ENCODE measurements around the gene LRRN2. TPM values are rescaled to one million over a fixed set of nuclear protein-coding genes. Genes with fewer than 3 reads are reported as not detected.

Gene LRRN2
- total and polyA plus RNA-seq, 2 of the 8 experiments (the other 6 are each of a cell fraction or from before 2014, with no cell fraction given) = 1.8 to 2.3 TPM

DNA sequence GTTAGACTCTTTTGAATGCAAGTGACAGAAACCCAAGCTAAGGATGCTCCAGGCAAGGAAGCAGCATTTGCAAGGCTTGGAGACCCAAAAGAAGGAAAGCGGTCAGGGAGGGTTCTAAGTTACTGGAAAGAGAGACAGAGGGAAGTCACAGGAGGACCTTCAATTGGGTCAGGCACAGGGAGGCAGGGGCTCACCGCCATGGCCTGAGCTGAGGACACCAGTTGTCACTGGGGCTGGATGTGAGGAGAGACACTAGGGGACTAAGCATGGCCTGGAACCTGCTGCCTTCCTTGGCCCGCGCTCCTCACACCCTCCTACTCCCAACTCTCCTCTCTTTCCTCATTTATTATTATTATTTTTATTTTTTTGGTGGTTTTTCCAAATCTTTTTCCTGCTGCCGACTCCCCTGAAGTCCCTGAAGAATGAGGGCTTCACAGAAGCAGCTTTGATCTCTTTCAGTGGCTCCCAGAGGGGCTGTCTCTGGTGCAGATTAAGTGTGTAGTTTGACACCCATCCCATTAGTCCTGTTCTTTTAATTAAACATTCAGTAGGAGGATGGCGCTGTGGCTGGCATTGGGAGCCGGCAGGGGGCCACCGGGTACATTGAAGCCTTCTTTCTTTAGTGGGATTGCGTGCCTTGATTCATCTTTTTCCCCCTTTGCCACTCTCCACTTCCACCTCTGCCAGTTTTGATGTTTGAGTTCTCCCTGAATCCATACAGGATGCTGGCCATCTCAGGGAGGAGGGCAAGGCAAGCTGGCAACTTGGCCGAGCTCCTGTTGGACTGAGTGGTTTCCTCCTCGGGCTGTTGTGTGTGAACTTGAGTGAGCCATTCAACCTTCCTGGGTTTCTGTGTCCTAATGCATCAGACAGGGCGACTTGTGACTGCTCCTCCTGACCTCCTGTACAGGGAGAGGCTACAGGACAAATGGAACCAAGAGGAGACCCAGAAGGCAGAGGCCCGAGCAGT lies 110.0 kb downstream of the LRRN2 start:
- Histone ChIP-seq H3K9ac (replicated peaks in 1 of 4; ENCODE audit: extremely low read depth in 1 of 4, low read depth in 3 of 4, low read length in 3 of 4) (no peak overlapping the region), H3K4me1 (replicated peaks in 1 of 4; ENCODE audit: control insufficient read depth in 3 of 4, insufficient read depth in 4 of 4, low read length in 3 of 4) (peaks cover 30 to 58% (median 40%) of the 10 kb centered on the region in 4 experiments), H3K27ac (ENCODE audit: low read depth, low read length) (no peak overlapping the region), H3K18ac (ENCODE audit: extremely low read depth, low read length) (peak overlapping the region; percentile 53), H3K23ac (ENCODE audit: insufficient read length) (no peak overlapping the region), H3K14ac (ENCODE audit: insufficient read length) (no peak overlapping the region), H3K79me1 (ENCODE audit: low read depth, low read length) (no peaks in the 10 kb centered on the region), H2BK15ac (ENCODE audit: low read length) (peak overlapping the region; percentile 75; the same call in 1 of the 2 replicates), H3K4ac (replicated peaks; ENCODE audit: insufficient read length, low read depth, low read length) (no peak overlapping the region), H2AK5ac (ENCODE audit: low read depth, low read length) (peak overlapping the region; percentile 87; the same call in 1 of the 2 replicates), H2BK20ac (ENCODE audit: low read length) (peak overlapping the region; percentile 92), H4K20me1 (replicated peaks in 1 of 2; ENCODE audit: control insufficient read depth in 1 of 2, insufficient read depth in 2 of 2, low read length in 2 of 2) (peaks cover 0 to 4% of the 10 kb centered on the region in 2 experiments), H3K36me3 (ENCODE audit: control insufficient read depth in 2 of 4, insufficient read depth in 4 of 4, low read length in 3 of 4) (no peaks in the 10 kb centered on the region), H4K91ac (replicated peaks; ENCODE audit: insufficient read length, low read length) (peak overlapping the region; percentile 54), H2BK5ac (ENCODE audit: low read depth, low read length) (peak overlapping the region; percentile 74; the same call in 1 of the 2 replicates), H2BK12ac (ENCODE audit: low read depth, low read length) (peak overlapping the region; percentile 80; the same call in 1 of the 2 replicates), H3K79me2 (ENCODE audit: control insufficient read depth in 1 of 2, insufficient read depth in 2 of 2, low read length in 2 of 2) (no peaks in the 10 kb centered on the region), H3K4me3 (ENCODE audit: extremely low read depth in 1 of 4, insufficient read depth in 2 of 4, low read depth in 3 of 4, low read length in 4 of 4) (peak overlapping the region in 3 of 4 experiments; percentile 7 to 30 (median 23); a peak in 3 of 8 replicates), H2AFZ (ENCODE audit: low read length) (no peak overlapping the region), H4K8ac (ENCODE audit: extremely low read depth, insufficient read depth, low read length) (no peak overlapping the region), H3K23me2 (ENCODE audit: low read depth, low read length) (no peaks in the 10 kb centered on the region), H3K4me2 (ENCODE audit: insufficient read depth in 1 of 2, low read depth in 2 of 2, low read length in 2 of 2) (peak overlapping the region; percentile 55 to 64), H2BK120ac (replicated peaks; ENCODE audit: low read depth, low read length) (no peak overlapping the region), H3K56ac (replicated peaks; ENCODE audit: insufficient read length, low read depth, low read length) (no peak overlapping the region), H4K5ac (ENCODE audit: insufficient read length, low read depth, low read length) (peak overlapping the region; percentile 0), H3K9me3 (ENCODE audit: insufficient read depth in 2 of 2, low read depth in 1 of 2, low read length in 1 of 2) (no peaks in the 10 kb centered on the region), H3K27me3 (replicated peaks in 1 of 4; ENCODE audit: control insufficient read depth in 3 of 4, extremely low read depth in 1 of 4, insufficient read depth in 3 of 4, low read length in 3 of 4) (peaks cover 0 to 12% (median 4%) of the 10 kb centered on the region in 4 experiments; a peak in 3 of 7 replicates)
- 77% methylated on average over 13 of the region's 13 CpGs; no CpG with 5 or more reads in 1 of the 2 experiments for WGBS, 2 experiments (ENCODE audit: extremely low coverage in 1 of 2, insufficient coverage in 1 of 2, insufficient read length in 1 of 2, insufficient replicate concordance in 2 of 2, low coverage in 1 of 2, low lambda C conversion rate in 2 of 2, missing lambda C conversion rate in 1 of 2)
- POLR2A ChIA-PET (ENCODE audit: partially characterized antibody) = interaction anchor here (1.0 to 2.2 kb wide), 7 partner anchors 11 to 188 kb away, joined by 3 to 9 read pairs (median 5); partner anchors contain the start of gene MDM4
- no peak for FAIRE-seq
- CTCF ChIA-PET (ENCODE audit: partially characterized antibody) = interaction anchor here (0.9 to 28.0 kb wide), 12 partner anchors 8 to 233 kb away, joined by 3 to 397 read pairs (median 8); no protein-coding TSS in a partner anchor
- DNase-seq (ENCODE audit: low read depth in 1 of 2, low spot score in 2 of 2) = no peak
- TF ChIP-seq JUND (IDR thresholded peaks at IDR 0.05; ENCODE audit: low read length) (no peak), RFX5 (IDR thresholded peaks at IDR 0.05; ENCODE audit: borderline replicate concordance, low read depth, low read length) (no peak), MAFK (IDR thresholded peaks at IDR 0.05; ENCODE audit: low read depth, low read length) (no peak), SIRT6 (IDR thresholded peaks at IDR 0.05; ENCODE audit: low read length) (no peak), TEAD4 (IDR thresholded peaks at IDR 0.05; ENCODE audit: low read depth, low read length) (no peak), CBX8 (IDR thresholded peaks at IDR 0.05; ENCODE audit: borderline replicate concordance, low read depth, low read length) (no peak), USF2 (IDR thresholded peaks at IDR 0.05; ENCODE audit: low read length) (no peak), SP2 (IDR thresholded peaks at IDR 0.05; ENCODE audit: low read length) (no peak), BACH1 (IDR thresholded peaks at IDR 0.05; ENCODE audit: low read length) (no peak), CBX5 (IDR thresholded peaks at IDR 0.05; ENCODE audit: low read depth, low read length) (no peak)
